K562 (cell line): ENCODE measurements around the gene LCA5L.

ENCODE experiments used
- CTBP1 ChIP-seq: fragments of 450-650 bp; IDR thresholded peaks from 2 replicates; pipeline ENCODE4 v1.6.1; 2016; ENCODE audit warnings: borderline replicate concordance
- FOXA1 ChIP-seq: fragments of 450-650 bp; IDR thresholded peaks from 2 replicates; pipeline ENCODE4 v1.6.1; 2016; ENCODE audit warnings: mild to moderate bottlenecking, borderline replicate concordance
- SP1 ChIP-seq: sonication (generic); formaldehyde crosslinking; IDR thresholded peaks from 2 replicates; pipeline ENCODE4 v1.8.1; 2022; ENCODE audit warnings: mild to moderate bottlenecking, missing genetic modification reagents
- ZBTB8A ChIP-seq: fragments of 450-650 bp; IDR thresholded peaks from 2 replicates; pipeline ENCODE4 v1.6.1; 2018; ENCODE audit warnings: mild to moderate bottlenecking, moderate library complexity; ENCODE audit not compliant: partially characterized antibody
- ZNF23 ChIP-seq: fragments of 250-450 bp; sonication (Bioruptor Pico); IDR thresholded peaks from 2 replicates; pipeline ENCODE4 v1.4.0; 2020; ENCODE audit warnings: mild to moderate bottlenecking

- TF ChIP-seq SP1: no peak
- no peak for TF ChIP-seq ZNF23
- TF ChIP-seq CTBP1: no peak
- TF ChIP-seq FOXA1: no peak
- TF ChIP-seq ZBTB8A: no peak
Measured at GRCh38 chr21:39468559-39468958, 23.0 kb upstream of the LCA5L start.
